Measurements from ENCODE around the gene RPS6KL1.

RPS6KL1 gene

DNA sequence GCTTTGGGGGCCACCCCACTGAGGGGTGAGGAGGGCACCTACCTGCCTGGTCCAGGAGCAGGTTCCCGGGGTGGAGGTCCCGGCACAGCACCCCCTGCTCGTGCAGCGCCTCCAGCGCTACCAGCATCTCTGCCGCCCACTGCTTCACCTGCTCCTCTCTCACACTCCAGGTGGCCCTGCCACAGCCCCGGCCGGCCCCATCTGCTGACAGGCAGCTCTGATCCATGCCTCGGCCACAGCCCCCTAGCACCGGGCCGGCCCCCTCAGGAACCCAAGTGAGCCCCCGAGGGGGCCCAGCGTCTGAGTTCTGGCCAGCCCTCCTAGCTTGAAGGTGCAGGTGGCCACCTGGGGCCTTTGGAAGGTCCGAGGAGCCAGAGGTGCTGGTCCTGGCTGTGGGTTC, 13.6 kb downstream of the RPS6KL1 start:
- H3K9ac ChIP-seq (ENCODE audit: low read depth, low read length, poor library complexity, severe bottlenecking), result no peak overlapping the region
- no peak overlapping the region for H2AFZ ChIP-seq (ENCODE audit: low read length)
- no peaks in the 10 kb centered on the region for H3K79me2 ChIP-seq (ENCODE audit: insufficient read depth, low read length)
- peaks cover 11% of the 10 kb centered on the region; the same call in 1 of the 2 replicates for H3K36me3 ChIP-seq (ENCODE audit: insufficient read depth, low read length)
- H3F3A ChIP-seq (ENCODE audit: low read depth), result no peaks in the 10 kb centered on the region
- no peaks in the 10 kb centered on the region for H4K20me1 ChIP-seq (ENCODE audit: insufficient read depth, low read length, poor library complexity, severe bottlenecking)
- H3K9me2 ChIP-seq (replicated peaks; ENCODE audit: low read depth, low read length), result no peaks in the 10 kb centered on the region
- H3K4me1 ChIP-seq (ENCODE audit: insufficient read depth, low read length, poor library complexity, severe bottlenecking), result no peaks in the 10 kb centered on the region
- no peak overlapping the region for H3K4me3 ChIP-seq (ENCODE audit: low read length, poor library complexity, severe bottlenecking)
- H3K4me2 ChIP-seq (ENCODE audit: low read depth, low read length, poor library complexity, severe bottlenecking), result no peak overlapping the region
- H3K27me3 ChIP-seq (ENCODE audit: insufficient read depth, low read length, poor library complexity, severe bottlenecking), result no peaks in the 10 kb centered on the region
- TF ChIP-seq, protein P1, sequence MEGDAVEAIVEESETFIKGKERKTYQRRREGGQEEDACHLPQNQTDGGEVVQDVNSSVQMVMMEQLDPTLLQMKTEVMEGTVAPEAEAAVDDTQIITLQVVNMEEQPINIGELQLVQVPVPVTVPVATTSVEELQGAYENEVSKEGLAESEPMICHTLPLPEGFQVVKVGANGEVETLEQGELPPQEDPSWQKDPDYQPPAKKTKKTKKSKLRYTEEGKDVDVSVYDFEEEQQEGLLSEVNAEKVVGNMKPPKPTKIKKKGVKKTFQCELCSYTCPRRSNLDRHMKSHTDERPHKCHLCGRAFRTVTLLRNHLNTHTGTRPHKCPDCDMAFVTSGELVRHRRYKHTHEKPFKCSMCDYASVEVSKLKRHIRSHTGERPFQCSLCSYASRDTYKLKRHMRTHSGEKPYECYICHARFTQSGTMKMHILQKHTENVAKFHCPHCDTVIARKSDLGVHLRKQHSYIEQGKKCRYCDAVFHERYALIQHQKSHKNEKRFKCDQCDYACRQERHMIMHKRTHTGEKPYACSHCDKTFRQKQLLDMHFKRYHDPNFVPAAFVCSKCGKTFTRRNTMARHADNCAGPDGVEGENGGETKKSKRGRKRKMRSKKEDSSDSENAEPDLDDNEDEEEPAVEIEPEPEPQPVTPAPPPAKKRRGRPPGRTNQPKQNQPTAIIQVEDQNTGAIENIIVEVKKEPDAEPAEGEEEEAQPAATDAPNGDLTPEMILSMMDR (conservative IDR thresholded peaks at IDR 0.05; ENCODE audit: low read length), result no peak
- no peak for TF ChIP-seq EZH2phosphoT487 (IDR thresholded peaks at IDR 0.05; ENCODE audit: borderline replicate concordance)
- H3K9me3 ChIP-seq (ENCODE audit: insufficient read depth, low read depth, low read length), result no peaks in the 10 kb centered on the region

DNA sequence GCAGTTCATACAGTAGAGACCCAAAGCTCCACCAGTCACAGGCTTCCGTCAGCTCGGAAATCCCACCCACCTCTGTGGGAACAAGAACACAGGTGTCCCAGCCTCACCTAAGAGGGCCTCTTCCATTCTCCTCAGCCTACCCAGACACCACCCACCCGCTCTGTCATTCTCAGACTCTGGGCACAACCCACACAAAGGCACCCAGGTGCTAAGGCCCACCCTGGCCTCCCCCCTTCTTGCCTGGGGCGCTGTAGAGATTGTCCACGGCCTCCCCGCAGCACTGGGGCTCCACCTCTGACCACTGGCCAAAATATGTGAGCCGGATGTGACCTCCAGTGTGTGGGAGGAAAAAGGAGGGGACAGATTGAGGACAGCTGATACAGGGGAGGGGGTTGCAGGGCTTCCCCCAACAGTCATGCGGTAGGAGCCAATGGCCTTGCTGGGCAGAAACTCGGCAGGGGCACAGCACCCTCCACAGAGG, 14.2 kb downstream of the RPS6KL1 start:
- Histone ChIP-seq H3K27me3 (ENCODE audit: insufficient read depth, low read length, poor library complexity, severe bottlenecking) (no peaks in the 10 kb centered on the region), H3K79me2 (ENCODE audit: insufficient read depth, low read length) (no peaks in the 10 kb centered on the region), H3K9me3 (ENCODE audit: insufficient read depth, low read depth, low read length) (no peaks in the 10 kb centered on the region), H3K4me3 (ENCODE audit: low read length, poor library complexity, severe bottlenecking) (no peak overlapping the region), H3K4me2 (ENCODE audit: low read depth, low read length, poor library complexity, severe bottlenecking) (no peak overlapping the region), H3K4me1 (ENCODE audit: insufficient read depth, low read length, poor library complexity, severe bottlenecking) (no peaks in the 10 kb centered on the region), H3K36me3 (ENCODE audit: insufficient read depth, low read length) (peaks cover 17% of the 10 kb centered on the region; the same call in 1 of the 2 replicates), H3K9me2 (replicated peaks; ENCODE audit: low read depth, low read length) (no peaks in the 10 kb centered on the region), H3K9ac (ENCODE audit: low read depth, low read length, poor library complexity, severe bottlenecking) (no peak overlapping the region), H4K20me1 (ENCODE audit: insufficient read depth, low read length, poor library complexity, severe bottlenecking) (no peaks in the 10 kb centered on the region), H2AFZ (ENCODE audit: low read length) (no peak overlapping the region), H3F3A (ENCODE audit: low read depth) (no peaks in the 10 kb centered on the region)
- TF ChIP-seq, protein P1 (conservative IDR thresholded peaks at IDR 0.05; ENCODE audit: low read length), result no peak
- TF ChIP-seq EZH2phosphoT487 (IDR thresholded peaks at IDR 0.05; ENCODE audit: borderline replicate concordance), result no peak

DNA sequence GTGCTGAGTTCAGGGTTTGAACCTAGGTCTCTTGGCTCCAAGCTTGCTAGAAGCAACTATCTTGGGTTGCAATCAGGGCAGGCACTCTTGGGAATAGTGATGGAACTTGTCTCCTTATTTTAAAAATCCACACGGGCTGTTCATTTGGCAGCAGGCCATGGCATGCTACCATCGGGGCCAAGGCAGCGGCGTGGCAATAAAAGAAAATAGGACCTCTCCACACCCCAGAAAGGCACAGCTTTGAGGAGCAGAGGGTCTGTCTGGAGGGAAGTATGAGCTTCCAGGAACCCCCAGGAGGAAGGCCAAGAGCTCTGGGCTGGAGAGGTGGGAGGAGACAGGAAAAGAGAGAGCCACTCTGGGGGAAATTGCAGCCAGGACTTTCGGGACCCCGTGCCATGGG, 15.3 kb downstream of the RPS6KL1 start:
- Histone ChIP-seq H3K27me3 (ENCODE audit: insufficient read depth, low read length, poor library complexity, severe bottlenecking) (no peaks in the 10 kb centered on the region), H3K9ac (ENCODE audit: low read depth, low read length, poor library complexity, severe bottlenecking) (no peak overlapping the region), H4K20me1 (ENCODE audit: insufficient read depth, low read length, poor library complexity, severe bottlenecking) (no peaks in the 10 kb centered on the region), H3K9me3 (ENCODE audit: insufficient read depth, low read depth, low read length) (no peaks in the 10 kb centered on the region), H3K4me1 (ENCODE audit: insufficient read depth, low read length, poor library complexity, severe bottlenecking) (no peaks in the 10 kb centered on the region), H3K9me2 (replicated peaks; ENCODE audit: low read depth, low read length) (no peaks in the 10 kb centered on the region), H3K79me2 (ENCODE audit: insufficient read depth, low read length) (no peaks in the 10 kb centered on the region), H3K36me3 (ENCODE audit: insufficient read depth, low read length) (peaks cover 26% of the 10 kb centered on the region; the same call in 1 of the 2 replicates), H2AFZ (ENCODE audit: low read length) (no peak overlapping the region), H3F3A (ENCODE audit: low read depth) (no peaks in the 10 kb centered on the region), H3K4me3 (ENCODE audit: low read length, poor library complexity, severe bottlenecking) (no peak overlapping the region), H3K4me2 (ENCODE audit: low read depth, low read length, poor library complexity, severe bottlenecking) (no peak overlapping the region)
- TF ChIP-seq, protein P1 (conservative IDR thresholded peaks at IDR 0.05; ENCODE audit: low read length), result no peak
- no peak for TF ChIP-seq EZH2phosphoT487 (IDR thresholded peaks at IDR 0.05; ENCODE audit: borderline replicate concordance)

Measured in Loucy (cell line).